GM19455 (cell line): ENCODE data around the gene RYK.
"Not testable (repeated sequence)": the region's sequence is repeated elsewhere in the genome, so short reads cannot be mapped to it uniquely, and the experiment has no call there.

Experiments
- ATAC-seq: cut with Tn5 transposase; IDR thresholded peaks from one replicate; pipeline ENCODE4 v1.9.1; 2021; ENCODE audit not compliant: unreplicated experiment

RYK gene

DNA sequence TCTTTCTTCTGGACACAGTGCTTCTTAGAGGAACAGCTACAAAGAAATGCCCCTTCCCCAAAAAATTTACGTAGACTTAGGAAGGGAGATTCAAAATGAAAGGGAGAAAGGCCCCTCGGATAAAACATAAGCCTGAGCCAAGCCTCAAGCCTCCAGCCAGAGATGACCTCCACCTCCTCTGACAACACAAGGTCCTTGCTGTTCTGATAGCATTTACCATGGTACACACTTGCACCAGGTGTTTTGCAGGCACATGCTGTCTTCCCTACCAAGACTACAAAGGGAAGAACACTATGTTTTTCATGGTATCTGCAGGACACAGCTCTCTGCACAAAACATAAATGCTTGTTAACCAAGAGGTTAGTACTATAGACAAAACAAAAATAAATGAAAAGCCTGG is 27.8 kb downstream of the RYK start:
- no peak for ATAC-seq

DNA sequence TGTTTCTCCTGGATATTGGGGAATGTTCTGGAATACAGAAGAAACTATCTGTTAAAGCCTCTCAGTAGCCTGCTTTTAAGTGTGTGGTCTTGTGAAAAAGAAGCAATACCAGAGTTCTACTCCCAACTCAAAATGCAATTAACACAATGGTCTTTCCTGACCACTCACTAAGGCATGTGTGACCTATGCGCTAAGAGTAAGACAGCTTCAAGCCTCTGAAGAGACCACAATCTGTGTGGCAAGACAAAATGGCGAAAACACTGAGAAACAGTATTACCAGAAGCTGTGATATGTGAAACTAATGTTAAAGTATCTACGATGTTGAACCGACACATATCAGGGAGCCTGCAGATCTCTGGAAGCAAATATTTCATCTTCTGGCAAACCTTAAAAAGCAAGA is 33.8 kb downstream of the RYK start:
- ATAC-seq = no peak

- ATAC-seq = no peak
These were observed 34.4 kb downstream of the RYK start for GRCh38 chr3:134216191-134216764.

GRCh38 chr3:134214239-134214638 is 36.4 kb downstream of the RYK start:
- no peak for ATAC-seq

DNA sequence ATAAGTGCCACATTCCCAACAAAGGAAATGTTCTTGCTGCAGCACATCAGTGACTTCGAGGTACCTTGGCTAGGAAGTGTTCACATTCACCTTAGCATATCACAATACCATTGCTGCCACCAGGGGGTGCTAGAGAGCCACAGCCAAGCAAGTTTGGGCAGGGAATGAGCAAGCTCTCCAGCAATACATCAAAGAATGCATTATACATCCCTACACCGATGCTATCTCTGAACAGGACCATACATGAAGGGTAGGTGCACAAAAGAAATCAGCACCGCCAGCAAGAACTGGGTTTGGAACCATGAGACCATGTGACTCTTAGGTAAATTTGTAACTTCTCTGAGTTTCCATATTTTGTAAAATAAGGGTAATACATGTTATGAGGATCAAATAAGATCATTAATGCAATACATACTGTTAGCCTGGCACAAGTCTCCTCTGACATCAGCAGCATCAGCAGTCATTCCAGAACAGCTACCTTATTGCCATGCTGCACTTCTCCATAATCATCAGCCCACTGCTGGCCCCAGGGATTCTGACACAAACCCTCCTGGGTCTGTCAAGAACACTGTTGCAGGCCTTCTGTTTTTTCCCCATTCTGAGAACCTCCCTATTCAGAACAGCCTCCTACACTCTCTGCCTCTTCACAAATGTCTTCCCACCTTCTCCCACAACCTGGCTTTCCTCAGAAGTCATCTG is 37.5 kb downstream of the RYK start:
- ATAC-seq = peak; percentile 66

DNA sequence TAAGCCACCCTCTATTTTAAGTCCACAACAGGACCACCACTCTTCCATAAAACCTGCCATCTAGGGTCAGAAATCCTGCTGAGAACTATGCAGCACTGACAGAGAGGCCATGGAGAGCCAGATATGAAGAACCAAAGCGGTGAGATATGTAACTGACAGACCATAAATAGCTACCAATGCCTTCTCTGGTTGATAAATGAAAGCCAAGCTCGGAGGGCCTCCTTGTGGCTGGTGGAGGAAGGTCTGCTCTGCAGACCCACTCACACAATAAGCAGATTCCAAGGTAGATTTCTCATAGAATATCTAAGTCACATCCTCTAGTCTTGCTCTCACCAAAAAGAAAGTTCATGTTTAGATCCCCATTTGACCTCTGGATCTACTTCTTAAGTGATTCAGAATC is 38.9 kb downstream of the RYK start:
- peak; percentile 52 for ATAC-seq

- no peak for ATAC-seq
These were observed 45.2 kb downstream of the RYK start for GRCh38 chr3:134205451-134205850.

GRCh38 chr3:134201201-134202130 is 49.2 kb downstream of the RYK start:
- no peak for ATAC-seq

GRCh38 chr3:134199880-134200279 is 50.8 kb downstream of the RYK start:
- ATAC-seq = not testable (repeated sequence)

GRCh38 chr3:134199240-134199639 is 51.4 kb downstream of the RYK start:
- no peak for ATAC-seq

GRCh38 chr3:134198414-134198813 is 52.2 kb downstream of the RYK start:
- no peak for ATAC-seq

DNA sequence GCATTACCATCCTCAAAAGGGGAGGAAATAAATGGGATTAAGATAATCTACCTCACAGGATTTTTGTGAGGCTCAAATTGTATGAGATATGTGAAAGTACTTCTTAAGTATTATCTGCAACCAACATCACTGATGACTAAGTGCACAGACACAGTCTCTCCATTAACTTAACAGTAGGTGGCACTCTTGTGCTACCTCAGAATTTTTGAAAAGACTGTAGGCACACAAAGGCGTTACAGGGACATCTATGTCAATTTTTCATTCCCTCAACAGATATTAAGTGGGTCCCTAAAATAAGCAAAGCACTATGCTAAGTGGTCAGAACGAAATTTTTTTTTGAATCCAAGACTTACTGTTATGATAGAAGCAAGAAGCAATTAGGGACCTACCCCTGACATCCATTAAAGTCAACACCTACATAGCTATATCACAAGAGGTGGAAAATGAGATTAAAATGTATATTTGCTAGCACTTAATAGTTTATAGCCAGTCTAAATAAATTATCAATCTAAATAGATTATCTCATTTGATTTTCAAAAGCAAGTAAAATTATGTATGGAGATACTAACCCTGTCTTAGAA is 52.9 kb downstream of the RYK start:
- peak; percentile 93 for ATAC-seq

DNA sequence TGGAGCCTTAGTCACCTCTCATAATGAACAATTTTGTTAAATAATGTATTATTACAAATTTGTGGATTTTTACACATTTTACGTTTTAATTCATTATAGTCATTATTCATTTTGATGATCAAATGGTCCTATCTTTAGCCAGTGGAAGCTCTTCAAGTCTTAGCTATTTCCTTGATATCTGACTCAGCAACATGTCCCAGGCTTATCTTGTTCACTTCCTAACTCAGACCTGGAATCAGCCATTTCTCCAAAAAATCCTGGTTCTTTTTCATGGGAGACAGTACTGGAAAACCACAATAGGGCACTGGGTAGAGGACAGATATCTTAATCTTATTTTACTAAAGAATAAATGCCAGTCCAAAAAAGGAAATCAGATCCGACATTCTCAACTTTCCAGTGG is 56.4 kb downstream of the RYK start:
- no peak for ATAC-seq

- no peak for ATAC-seq
These were observed 60.4 kb downstream of the RYK start for GRCh38 chr3:134190250-134190649.

- no peak for ATAC-seq
These were observed 60.8 kb downstream of the RYK start for GRCh38 chr3:134189849-134190248.

DNA sequence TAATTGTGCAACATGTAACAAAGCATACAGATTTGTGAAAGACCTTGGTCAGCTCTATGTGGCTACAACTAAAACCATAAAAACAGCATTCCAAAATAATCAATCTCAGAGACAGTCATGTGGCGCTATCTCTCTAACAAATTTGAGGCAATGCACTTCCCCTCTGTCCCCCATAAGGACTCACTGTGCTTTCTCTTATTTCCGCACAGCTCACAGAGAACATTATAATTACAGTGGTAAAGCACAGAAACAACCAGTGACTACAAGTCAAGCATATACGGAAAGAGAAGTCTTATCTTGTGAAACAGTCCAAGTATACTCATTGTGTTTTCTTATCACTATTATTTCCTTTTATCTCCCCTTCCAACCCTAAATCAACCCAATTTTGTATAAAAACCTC is 64.3 kb downstream of the RYK start:
- ATAC-seq = no peak

DNA sequence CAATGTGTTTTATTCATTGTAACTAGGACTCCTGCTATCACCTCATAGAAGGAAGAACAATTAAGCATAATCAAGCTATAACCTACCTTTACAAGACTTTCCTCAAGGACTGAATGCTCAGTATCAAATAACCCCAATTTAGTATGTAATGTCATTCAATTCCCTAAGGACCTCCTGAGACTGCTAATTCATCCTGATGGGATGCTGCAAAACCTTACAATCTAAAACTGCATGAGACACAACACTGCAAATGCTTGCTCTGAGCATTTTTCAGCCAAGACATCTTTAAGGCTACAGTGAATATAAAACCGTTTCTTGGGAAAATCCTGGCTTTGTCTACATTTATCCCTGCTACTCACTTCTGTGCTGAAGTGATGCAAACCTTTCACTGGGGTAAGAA is 69.9 kb downstream of the RYK start:
- no peak for ATAC-seq

GRCh38 chr3:134179508-134179907 is 71.2 kb downstream of the RYK start:
- no peak for ATAC-seq

DNA sequence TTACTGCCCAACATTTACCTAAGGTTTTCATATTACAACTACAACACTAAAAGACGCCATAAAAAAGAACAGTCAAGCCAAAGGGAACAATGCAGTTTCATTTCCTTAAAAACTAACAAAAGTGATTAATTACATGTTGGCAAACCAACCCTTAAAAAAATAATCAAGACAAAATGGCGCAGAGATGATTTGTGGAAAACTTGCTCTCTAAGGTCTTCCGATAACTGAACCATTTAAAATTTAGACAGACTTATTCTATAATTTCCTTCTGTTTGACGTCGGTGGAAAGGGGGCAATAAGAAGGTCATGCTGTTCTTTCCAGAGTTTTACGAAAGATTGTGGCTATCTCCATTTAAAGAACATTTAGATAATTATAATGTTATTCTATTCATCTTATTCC is 87.6 kb downstream of the RYK start:
- ATAC-seq = no peak

DNA sequence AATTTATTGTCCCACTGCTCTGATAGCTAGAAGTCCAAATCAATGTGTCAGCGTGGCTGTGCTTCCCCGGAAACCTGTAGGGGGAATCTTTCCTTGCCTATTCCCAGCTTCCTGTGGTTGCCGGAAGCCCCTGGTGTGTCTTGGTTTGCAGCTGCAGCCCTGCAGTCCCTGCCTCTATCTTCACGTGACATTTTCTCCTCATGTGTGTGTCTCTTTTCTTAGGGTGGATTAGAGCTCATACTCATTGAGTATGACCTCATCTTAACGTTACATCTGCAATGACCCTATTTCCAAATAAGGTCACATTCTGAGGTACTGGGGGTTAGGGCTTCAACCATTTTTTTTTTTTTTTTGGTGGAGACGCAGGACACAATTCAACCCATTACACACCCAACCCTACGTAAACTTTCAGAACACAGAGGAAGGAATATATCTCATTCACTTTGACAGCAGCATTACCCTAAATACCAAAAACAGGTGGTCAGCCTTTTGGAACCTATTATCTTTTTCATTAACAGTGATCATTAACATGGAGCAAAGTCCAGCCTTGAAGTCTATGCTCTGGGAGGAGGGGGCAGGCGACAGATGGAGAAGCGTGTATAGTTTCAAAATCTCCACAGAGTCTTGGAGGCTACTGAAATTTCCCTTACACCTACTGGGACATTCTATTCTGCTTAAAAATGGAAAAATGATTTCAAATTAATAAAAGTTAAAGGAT is 88.6 kb downstream of the RYK start:
- ATAC-seq = no peak

GRCh38 chr3:134155446-134155845 is 95.2 kb downstream of the RYK start:
- no peak for ATAC-seq
